ENCODE results near the gene C4A.
"Not testable (repeated sequence)": the region's sequence is repeated elsewhere in the genome, so short reads cannot be mapped to it uniquely, and the experiment has no call there.

GRCh38 chr6:32014547-32014946 is 32.7 kb downstream of the C4A start, which contains the start of gene C4B:
- TF ChIP-seq ZNF274 (IDR thresholded peaks at IDR 0.05; ENCODE audit: low read depth, low read length); YY1 (IDR thresholded peaks at IDR 0.05; ENCODE audit: insufficient read depth, insufficient read length): not testable (repeated sequence)
